ENCODE results near the gene CLPTM1L.

- TF ChIP-seq POLR2AphosphoS5 (IDR thresholded peaks at IDR 0.05; ENCODE audit: borderline replicate concordance, low read depth, low read length) (no peak), EZH2 (IDR thresholded peaks at IDR 0.05) (no peak), FOXP2 (optimal IDR thresholded peaks at IDR 0.05; ENCODE audit: control extremely low read depth, extremely low read length, insufficient read depth) (no peak)
Measured at GRCh38 chr5:1370006-1370405, 25.1 kb upstream of the CLPTM1L start.
